ENCODE measurements around the gene KCTD18. TPM values are rescaled to one million over a fixed set of nuclear protein-coding genes. Genes with fewer than 3 reads are reported as not detected.

Gene KCTD18
- total RNA-seq, 2 donors from 2014 or later, result 13.4 to 19.2 TPM

DNA sequence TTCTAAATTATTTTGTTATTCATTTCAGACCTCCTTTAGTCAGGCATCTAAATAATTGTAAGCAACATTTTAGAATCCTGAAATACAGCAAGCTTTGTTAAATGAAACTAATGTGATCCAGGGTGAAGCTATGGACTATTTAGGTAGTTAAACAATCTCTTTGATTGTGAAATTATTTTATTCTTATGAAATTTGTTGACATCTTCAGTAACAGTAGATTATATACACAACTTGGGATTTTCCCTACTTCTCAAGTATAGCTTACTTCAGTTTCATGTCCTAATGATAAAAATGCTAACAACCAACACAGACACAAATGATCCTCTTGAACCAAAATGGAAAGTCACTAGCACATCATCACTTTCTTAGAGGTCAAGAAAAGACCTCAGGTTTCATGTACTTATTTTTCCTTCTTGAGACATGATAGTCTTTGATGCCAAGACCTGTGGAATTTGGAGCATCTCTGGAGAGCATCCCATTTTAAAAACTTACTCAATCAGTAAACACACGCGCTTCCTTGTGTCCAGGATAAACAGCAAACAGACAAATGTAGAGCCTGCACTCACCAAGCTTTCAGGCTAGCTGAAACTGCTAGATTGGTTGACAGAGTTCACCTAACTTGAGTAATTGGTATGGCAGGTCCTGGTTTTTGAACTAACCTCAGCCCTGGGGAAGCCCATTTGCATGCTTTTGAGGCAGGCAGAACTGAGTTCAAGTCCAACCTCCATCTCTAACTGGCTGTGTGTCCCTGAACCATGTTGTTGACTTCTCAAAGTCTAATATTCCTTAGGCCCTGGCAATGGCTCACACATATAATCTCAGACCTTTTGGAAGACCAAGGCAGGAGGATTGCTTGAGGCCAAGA lies 47.8 kb downstream of the KCTD18 start:
- H3K9me3 ChIP-seq (ENCODE audit: control insufficient read depth, low read length, poor library complexity, severe bottlenecking), result no peaks in the 10 kb centered on the region
- ATAC-seq (no peak), DNase-seq (no peak)
- no peaks in the 10 kb centered on the region for H3K36me3 Mint-ChIP-seq (ENCODE audit: low read depth)
- H3K4me1 Mint-ChIP-seq, result peaks cover 10% of the 10 kb centered on the region
- H3K27me3 Mint-ChIP-seq, result no peaks in the 10 kb centered on the region
- no peak overlapping the region for H3K27ac Mint-ChIP-seq
- no peak overlapping the region for H3K4me3 Mint-ChIP-seq

DNA sequence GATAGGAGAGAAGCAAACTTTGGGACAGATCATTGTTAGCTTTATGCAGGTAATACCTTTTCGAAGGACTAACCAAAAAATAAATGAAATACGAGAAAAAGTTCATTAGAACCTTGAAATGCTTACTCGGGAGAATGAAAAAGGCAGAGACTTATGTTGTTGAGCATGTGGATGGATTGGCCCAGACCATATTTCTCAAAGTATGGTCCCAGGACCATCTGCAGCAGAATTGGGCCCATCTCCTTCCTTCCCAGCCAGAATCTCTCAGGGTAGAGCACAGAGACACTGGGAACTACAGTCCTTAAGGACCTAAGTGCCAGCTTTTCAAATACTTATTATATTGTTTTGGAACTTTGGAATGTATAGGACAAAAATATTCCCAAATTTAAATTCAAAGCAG lies 50.8 kb downstream of the KCTD18 start:
- DNase-seq (no peak), ATAC-seq (no peak)
- H3K9me3 ChIP-seq (ENCODE audit: control insufficient read depth, low read length, poor library complexity, severe bottlenecking), result no peaks in the 10 kb centered on the region
- H3K4me1 Mint-ChIP-seq, result peaks cover 16% of the 10 kb centered on the region
- no peak overlapping the region for H3K4me3 Mint-ChIP-seq
- no peak overlapping the region for H3K27ac Mint-ChIP-seq
- no peaks in the 10 kb centered on the region for H3K27me3 Mint-ChIP-seq
- no peaks in the 10 kb centered on the region for H3K36me3 Mint-ChIP-seq (ENCODE audit: low read depth)

- Mint-ChIP-seq H3K4me3 (no peak overlapping the region), H3K4me1 (peaks cover 17% of the 10 kb centered on the region), H3K36me3 (ENCODE audit: low read depth) (no peaks in the 10 kb centered on the region), H3K27me3 (no peaks in the 10 kb centered on the region), H3K27ac (peak overlapping the region; percentile 79)
- no peak for ATAC-seq
- no peak for DNase-seq
- H3K9me3 ChIP-seq (ENCODE audit: control insufficient read depth, low read length, poor library complexity, severe bottlenecking), result no peaks in the 10 kb centered on the region
Observed at GRCh38 chr2:200456567-200456966, 53.3 kb downstream of the KCTD18 start.

DNA sequence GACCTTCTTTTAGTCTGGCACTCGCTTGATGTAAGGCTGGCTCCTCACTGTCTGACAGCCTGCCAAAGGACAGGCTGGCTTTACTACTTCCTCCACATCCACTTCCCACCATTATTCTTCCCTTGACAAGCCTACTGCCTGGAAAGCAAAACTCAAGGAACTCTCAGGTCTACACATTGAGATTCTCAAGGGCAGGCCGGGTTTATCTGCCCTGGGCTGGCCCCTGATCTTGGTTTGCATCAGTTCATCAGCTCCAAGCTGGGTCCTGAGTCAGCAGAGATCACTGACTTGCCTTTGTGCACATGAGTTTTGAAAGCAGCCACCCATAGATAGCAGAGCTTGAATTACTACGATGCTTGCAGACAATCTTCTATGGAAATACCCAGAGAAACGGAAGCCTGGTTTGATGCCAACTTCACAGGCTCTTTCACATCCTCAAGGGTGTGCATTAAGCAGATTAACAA lies 53.9 kb downstream of the KCTD18 start:
- H3K27me3 Mint-ChIP-seq, result no peaks in the 10 kb centered on the region
- no peaks in the 10 kb centered on the region for H3K36me3 Mint-ChIP-seq (ENCODE audit: low read depth)
- peak overlapping the region; percentile 79 for H3K27ac Mint-ChIP-seq
- H3K4me1 Mint-ChIP-seq, result peaks cover 17% of the 10 kb centered on the region
- no peaks in the 10 kb centered on the region for H3K9me3 ChIP-seq (ENCODE audit: control insufficient read depth, low read length, poor library complexity, severe bottlenecking)
- H3K4me3 Mint-ChIP-seq, result no peak overlapping the region
- DNase-seq, result no peak
- ATAC-seq, result peak; percentile 77

- peak; percentile 15 for ATAC-seq
- no peaks in the 10 kb centered on the region for H3K9me3 ChIP-seq (ENCODE audit: control insufficient read depth, low read length, poor library complexity, severe bottlenecking)
- no peak overlapping the region for H3K27ac Mint-ChIP-seq
- peaks cover 2% of the 10 kb centered on the region for H3K36me3 Mint-ChIP-seq (ENCODE audit: low read depth)
- H3K4me1 Mint-ChIP-seq, result peaks cover 17% of the 10 kb centered on the region
- no peak overlapping the region for H3K4me3 Mint-ChIP-seq
- H3K27me3 Mint-ChIP-seq, result no peaks in the 10 kb centered on the region
- no peak for DNase-seq
Observed at GRCh38 chr2:200454927-200455801, 54.7 kb downstream of the KCTD18 start.

- ATAC-seq (no peak), DNase-seq (no peak)
- Mint-ChIP-seq H3K27me3 (no peaks in the 10 kb centered on the region), H3K4me3 (no peak overlapping the region), H3K36me3 (ENCODE audit: low read depth) (peaks cover 2% of the 10 kb centered on the region), H3K27ac (no peak overlapping the region), H3K4me1 (peaks cover 18% of the 10 kb centered on the region)
- no peaks in the 10 kb centered on the region for H3K9me3 ChIP-seq (ENCODE audit: control insufficient read depth, low read length, poor library complexity, severe bottlenecking)
Observed at GRCh38 chr2:200453853-200454534, 55.9 kb downstream of the KCTD18 start.

DNA sequence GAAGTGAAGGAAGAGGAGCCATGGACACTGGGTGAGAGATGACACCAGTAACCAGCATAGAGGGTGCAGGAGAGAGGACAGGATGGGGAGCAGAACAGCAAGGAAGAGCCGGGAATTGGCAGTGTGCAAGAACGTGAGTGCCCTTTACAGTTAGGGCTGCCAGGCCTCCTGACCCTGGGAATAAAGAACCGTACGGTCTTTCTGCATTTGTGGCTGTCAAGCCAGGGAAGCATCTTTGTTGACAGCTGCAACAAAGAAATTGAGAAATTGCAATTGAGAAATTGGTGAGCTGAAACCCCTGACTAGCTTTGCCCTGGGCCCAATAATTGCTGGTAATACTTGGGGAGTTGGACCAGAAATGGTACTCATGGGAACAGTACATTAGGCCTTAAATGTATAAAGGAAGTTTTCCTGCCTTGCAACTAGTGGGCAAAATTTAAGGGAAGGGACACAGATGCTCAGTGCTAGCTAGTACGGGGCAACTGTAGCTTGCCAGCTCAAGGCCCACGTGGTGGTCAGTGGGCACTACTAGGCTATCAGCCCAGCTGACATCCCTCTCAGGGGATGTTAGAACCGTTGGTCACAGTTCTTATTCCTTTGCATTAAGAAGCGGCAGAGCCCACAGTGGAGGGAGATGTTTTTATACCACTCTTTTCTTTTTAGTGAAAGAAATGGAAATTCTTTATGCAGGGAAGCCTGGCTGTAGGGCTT lies 56.6 kb downstream of the KCTD18 start:
- Mint-ChIP-seq H3K27ac (no peak overlapping the region), H3K4me3 (no peak overlapping the region), H3K36me3 (ENCODE audit: low read depth) (peaks cover 4% of the 10 kb centered on the region), H3K27me3 (no peaks in the 10 kb centered on the region), H3K4me1 (peaks cover 20% of the 10 kb centered on the region)
- no peaks in the 10 kb centered on the region for H3K9me3 ChIP-seq (ENCODE audit: control insufficient read depth, low read length, poor library complexity, severe bottlenecking)
- no peak for DNase-seq
- ATAC-seq, result no peak

GRCh38 chr2:200452377-200452776 lies 57.5 kb downstream of the KCTD18 start:
- H3K27ac Mint-ChIP-seq, result no peak overlapping the region
- H3K4me3 Mint-ChIP-seq, result no peak overlapping the region
- no peaks in the 10 kb centered on the region for H3K27me3 Mint-ChIP-seq
- no peaks in the 10 kb centered on the region for H3K9me3 ChIP-seq (ENCODE audit: control insufficient read depth, low read length, poor library complexity, severe bottlenecking)
- DNase-seq (no peak), ATAC-seq (no peak)
- H3K36me3 Mint-ChIP-seq (ENCODE audit: low read depth), result peaks cover 4% of the 10 kb centered on the region
- peaks cover 20% of the 10 kb centered on the region for H3K4me1 Mint-ChIP-seq

DNA sequence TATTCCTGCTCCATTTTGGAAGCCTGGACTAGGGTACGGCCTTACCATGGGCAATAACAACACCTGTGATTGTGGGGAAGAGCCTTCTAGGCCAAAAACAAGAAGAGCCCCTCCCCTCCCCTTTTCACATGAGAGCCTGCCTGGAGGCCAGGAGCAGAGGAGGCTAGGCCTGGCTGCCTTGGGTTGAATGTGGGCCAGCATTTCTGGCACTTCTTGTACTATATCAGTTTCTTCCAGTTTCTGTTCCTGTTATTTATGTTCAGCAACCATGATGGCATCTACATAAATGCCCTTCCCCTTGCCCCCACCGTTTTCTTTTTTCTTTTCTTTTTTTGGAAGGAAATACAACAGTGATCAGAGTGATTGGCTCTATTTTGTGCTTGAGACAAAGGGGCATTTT lies 58.4 kb downstream of the KCTD18 start:
- ATAC-seq (no peak), DNase-seq (no peak)
- H3K4me3 Mint-ChIP-seq, result no peak overlapping the region
- no peaks in the 10 kb centered on the region for H3K27me3 Mint-ChIP-seq
- H3K27ac Mint-ChIP-seq, result no peak overlapping the region
- H3K36me3 Mint-ChIP-seq (ENCODE audit: low read depth), result peaks cover 4% of the 10 kb centered on the region
- H3K9me3 ChIP-seq (ENCODE audit: control insufficient read depth, low read length, poor library complexity, severe bottlenecking), result no peaks in the 10 kb centered on the region
- peaks cover 16% of the 10 kb centered on the region for H3K4me1 Mint-ChIP-seq

DNA sequence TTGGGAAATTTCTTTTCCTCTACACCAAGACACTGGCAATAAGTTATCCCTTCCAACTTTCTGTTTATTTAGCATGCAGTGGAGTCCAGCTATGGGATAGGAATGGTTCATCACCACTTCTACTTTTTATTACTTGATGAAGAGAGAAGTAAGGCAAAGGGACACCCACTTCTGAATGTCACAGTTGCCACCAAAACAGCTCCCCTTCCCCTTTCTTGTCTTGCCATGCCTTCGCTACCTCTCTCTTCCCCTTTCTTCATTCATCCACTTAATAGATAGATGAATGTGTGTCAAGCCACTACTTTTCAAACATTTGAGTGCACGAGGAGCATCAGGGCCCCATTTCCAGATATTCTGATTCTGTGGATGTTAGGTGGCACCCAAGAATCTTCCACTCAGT lies 59.6 kb downstream of the KCTD18 start:
- ATAC-seq, result no peak
- Mint-ChIP-seq H3K27me3 (no peaks in the 10 kb centered on the region), H3K27ac (no peak overlapping the region), H3K36me3 (ENCODE audit: low read depth) (peaks cover 4% of the 10 kb centered on the region), H3K4me3 (no peak overlapping the region), H3K4me1 (peaks cover 8% of the 10 kb centered on the region)
- DNase-seq, result no peak
- no peaks in the 10 kb centered on the region for H3K9me3 ChIP-seq (ENCODE audit: control insufficient read depth, low read length, poor library complexity, severe bottlenecking)

DNA sequence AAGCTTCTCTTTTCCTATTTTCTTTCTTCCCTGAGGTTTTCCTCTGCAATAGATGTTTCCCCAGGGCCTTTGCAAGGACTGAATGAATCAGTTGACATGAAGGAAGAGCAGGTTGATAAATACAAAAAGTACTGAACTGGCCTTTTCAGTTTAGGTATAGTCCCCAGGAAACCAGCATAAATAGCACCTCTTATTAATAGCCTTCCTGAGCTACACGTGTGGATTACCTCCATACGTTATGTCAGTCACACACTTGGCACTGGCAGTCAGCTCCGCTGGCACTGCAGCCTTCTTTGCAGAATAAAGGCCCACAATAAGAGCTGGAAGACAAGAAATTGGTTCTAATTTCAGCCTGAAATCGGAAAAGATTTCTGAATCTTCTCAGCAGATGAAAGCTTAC lies 60.7 kb downstream of the KCTD18 start:
- Mint-ChIP-seq H3K27me3 (no peaks in the 10 kb centered on the region), H3K4me1 (peaks cover 4% of the 10 kb centered on the region), H3K4me3 (no peak overlapping the region), H3K27ac (no peak overlapping the region), H3K36me3 (ENCODE audit: low read depth) (peaks cover 5% of the 10 kb centered on the region)
- no peak for DNase-seq
- no peaks in the 10 kb centered on the region for H3K9me3 ChIP-seq (ENCODE audit: control insufficient read depth, low read length, poor library complexity, severe bottlenecking)
- no peak for ATAC-seq

GRCh38 chr2:200448455-200448854 lies 61.4 kb downstream of the KCTD18 start:
- ATAC-seq, result no peak
- H3K27ac Mint-ChIP-seq, result no peak overlapping the region
- no peaks in the 10 kb centered on the region for H3K27me3 Mint-ChIP-seq
- peaks cover 2% of the 10 kb centered on the region for H3K4me1 Mint-ChIP-seq
- H3K4me3 Mint-ChIP-seq, result no peak overlapping the region
- peaks cover 7% of the 10 kb centered on the region for H3K36me3 Mint-ChIP-seq (ENCODE audit: low read depth)
- no peak for DNase-seq
- H3K9me3 ChIP-seq (ENCODE audit: control insufficient read depth, low read length, poor library complexity, severe bottlenecking), result no peaks in the 10 kb centered on the region
